Right lobe of liver (tissue), 4 donors: ENCODE results near the gene MTCH2.

Experiments used
- POLR2A ChIP-seq: fragments of 450-650 bp; IDR thresholded peaks from one replicate; pipeline ENCODE4 v1.6.1; 2017; ENCODE audit warnings: antibody characterized with exemption, mild to moderate bottlenecking
- TF ChIP-seq, protein P1 (sequence below), 4 donors: fragments of 200-600 bp in 3 of 4; fragments of 450-650 bp in 1 of 4; IDR thresholded peaks; one replicate each; pipeline versions ENCODE4 v1.5.1 to v1.8.0; 2016 to 2022; ENCODE audit warnings: antibody characterized with exemption in 4 of 4, mild to moderate bottlenecking in 2 of 4
- donor health status: DM: no; HTN: no; CAD: no.
- donor health status: DM: no; HTN: no; CAD: no.
- donor health status: DM: no; HTN: yes; CAD: no.

DNA sequence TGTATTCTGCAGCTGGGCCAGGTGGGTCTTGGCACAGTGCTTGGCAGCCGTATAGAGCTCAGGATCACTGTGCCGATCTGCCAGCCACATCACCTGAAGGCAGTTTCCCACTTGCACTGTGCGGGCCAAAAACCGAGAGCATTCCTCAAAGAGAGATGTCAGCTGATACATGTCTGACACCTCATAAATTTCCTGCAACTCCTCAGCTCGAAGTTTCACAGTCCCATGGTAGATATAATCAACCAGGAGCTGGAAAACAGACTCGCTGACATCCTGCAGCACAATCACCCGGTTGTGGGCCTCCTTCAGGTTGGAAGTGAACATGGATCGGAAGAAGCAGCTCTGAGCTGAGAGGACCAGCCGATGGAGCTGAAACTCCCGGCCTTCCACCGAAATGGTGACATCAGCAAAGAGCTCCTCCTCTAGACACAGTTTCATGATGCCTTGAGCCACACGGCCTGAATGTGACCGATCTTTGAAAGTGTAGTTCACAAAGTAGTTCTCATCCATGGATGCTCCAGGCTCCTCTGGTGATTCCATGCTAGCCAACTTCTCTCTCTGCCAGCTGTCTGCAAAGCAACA, 64.8 kb downstream of the MTCH2 start:
- TF ChIP-seq, protein P1, sequence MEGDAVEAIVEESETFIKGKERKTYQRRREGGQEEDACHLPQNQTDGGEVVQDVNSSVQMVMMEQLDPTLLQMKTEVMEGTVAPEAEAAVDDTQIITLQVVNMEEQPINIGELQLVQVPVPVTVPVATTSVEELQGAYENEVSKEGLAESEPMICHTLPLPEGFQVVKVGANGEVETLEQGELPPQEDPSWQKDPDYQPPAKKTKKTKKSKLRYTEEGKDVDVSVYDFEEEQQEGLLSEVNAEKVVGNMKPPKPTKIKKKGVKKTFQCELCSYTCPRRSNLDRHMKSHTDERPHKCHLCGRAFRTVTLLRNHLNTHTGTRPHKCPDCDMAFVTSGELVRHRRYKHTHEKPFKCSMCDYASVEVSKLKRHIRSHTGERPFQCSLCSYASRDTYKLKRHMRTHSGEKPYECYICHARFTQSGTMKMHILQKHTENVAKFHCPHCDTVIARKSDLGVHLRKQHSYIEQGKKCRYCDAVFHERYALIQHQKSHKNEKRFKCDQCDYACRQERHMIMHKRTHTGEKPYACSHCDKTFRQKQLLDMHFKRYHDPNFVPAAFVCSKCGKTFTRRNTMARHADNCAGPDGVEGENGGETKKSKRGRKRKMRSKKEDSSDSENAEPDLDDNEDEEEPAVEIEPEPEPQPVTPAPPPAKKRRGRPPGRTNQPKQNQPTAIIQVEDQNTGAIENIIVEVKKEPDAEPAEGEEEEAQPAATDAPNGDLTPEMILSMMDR (IDR thresholded peaks at IDR 0.05): no peak
- no peak for TF ChIP-seq POLR2A
